Natural killer cell treated with Interleukin-12 subunit alpha and Interleukin-12 subunit beta and Interleukin-15 and Interleukin-18, amount 100 ng/mL, for 72 hours (primary cell): ENCODE results near the gene COG7. TPM values are rescaled to one million over a fixed set of nuclear protein-coding genes. Genes with fewer than 3 reads are reported as not detected.
"Not testable (repeated sequence)": the region's sequence is repeated elsewhere in the genome, so short reads cannot be mapped to it uniquely, and the experiment has no call there.

Experiments used
- ATAC-seq, 2 donors: fragments of 150-1000 bp; cut with Tn5 transposase in 1 of 2; sonication (Bioruptor Pico), chemical (Tn5 transposase) in 1 of 2; 2 replicates each; pipeline ENCODE4 v1.10.0; 2021
- DNase-seq: peaks from one replicate; pipeline ENCODE4 v3.0.0; 2022; ENCODE audit warnings: low spot score
- H3K27ac Mint-ChIP-seq, 2 donors: 1 replicate in 1 of 2; 2 replicates in 1 of 2; pipeline ENCODE4 v1.8.0; 2022; ENCODE audit warnings: mixed read lengths in 2 of 2, mild to moderate bottlenecking in 1 of 2, moderate library complexity in 1 of 2
- H3K27me3 Mint-ChIP-seq, 2 donors: 1 replicate in 1 of 2; 2 replicates in 1 of 2; pipeline ENCODE4 v1.8.0; 2022; ENCODE audit warnings: mixed read lengths in 2 of 2
- H3K36me3 Mint-ChIP-seq: one replicate; pipeline ENCODE4 v1.8.0; 2022; ENCODE audit warnings: mixed read lengths
- H3K4me1 Mint-ChIP-seq, 2 donors: 1 replicate in 1 of 2; 2 replicates in 1 of 2; pipeline ENCODE4 v1.8.0; 2022; ENCODE audit warnings: low read depth in 2 of 2, mixed read lengths in 2 of 2, mild to moderate bottlenecking in 1 of 2
- H3K4me3 Mint-ChIP-seq: one replicate; pipeline ENCODE4 v1.8.0; 2022; ENCODE audit warnings: mixed read lengths
- H3K9me3 Mint-ChIP-seq: 2 replicates; pipeline ENCODE4 v1.8.0; 2022; ENCODE audit warnings: mixed read lengths
- total RNA-seq, 2 donors: library from RNA; stranded (reverse); gene quantifications; one replicate each; pipeline ENCODE4 v1.2.3, GENCODE V29; 2022

Gene COG7
- total RNA-seq, 2 donors from 2014 or later, result 21.9 to 28.2 TPM

GRCh38 chr16:23367564-23367963 is 85.4 kb downstream of the COG7 start:
- Mint-ChIP-seq H3K27ac (no peak overlapping the region), H3K4me3 (no peak overlapping the region), H3K36me3 (no peaks in the 10 kb centered on the region), H3K4me1 (peaks cover 3 to 10% of the 10 kb centered on the region in 2 donors), H3K27me3 (peaks cover 0 to 7% of the 10 kb centered on the region in 2 donors), H3K9me3 (no peaks in the 10 kb centered on the region)
- peak in 1 of 2 donors; percentile 3 for ATAC-seq
- DNase-seq, result no peak

- not testable (repeated sequence) for H3K27me3 Mint-ChIP-seq, H3K36me3 Mint-ChIP-seq, DNase-seq, ATAC-seq, H3K27ac Mint-ChIP-seq, H3K9me3 Mint-ChIP-seq, H3K4me3 Mint-ChIP-seq
- H3K4me1 Mint-ChIP-seq, result peaks cover 3 to 10% of the 10 kb centered on the region in 2 donors
Measured at GRCh38 chr16:23366341-23366740, 86.6 kb downstream of the COG7 start.

- peaks cover 3 to 10% of the 10 kb centered on the region in 2 donors for H3K4me1 Mint-ChIP-seq
- no peak overlapping the region for H3K27ac Mint-ChIP-seq
- no peaks in the 10 kb centered on the region for H3K9me3 Mint-ChIP-seq
- no peaks in the 10 kb centered on the region for H3K36me3 Mint-ChIP-seq
- no peak for ATAC-seq
- H3K4me3 Mint-ChIP-seq, result no peak overlapping the region
- no peak for DNase-seq
- peaks cover 0 to 6% of the 10 kb centered on the region in 2 donors for H3K27me3 Mint-ChIP-seq
Measured at GRCh38 chr16:23365602-23366240, 87.3 kb downstream of the COG7 start.

- H3K4me3 Mint-ChIP-seq, result no peak overlapping the region
- peaks cover 3 to 10% of the 10 kb centered on the region in 2 donors for H3K4me1 Mint-ChIP-seq
- H3K27me3 Mint-ChIP-seq, result no peaks in the 10 kb centered on the region
- no peaks in the 10 kb centered on the region for H3K9me3 Mint-ChIP-seq
- no peaks in the 10 kb centered on the region for H3K36me3 Mint-ChIP-seq
- ATAC-seq (no peak), DNase-seq (no peak)
- H3K27ac Mint-ChIP-seq, result no peak overlapping the region
Measured at GRCh38 chr16:23362460-23363317, 90.3 kb downstream of the COG7 start.

- Mint-ChIP-seq H3K4me1 (no peaks in the 10 kb centered on the region), H3K9me3 (no peaks in the 10 kb centered on the region), H3K36me3 (no peaks in the 10 kb centered on the region), H3K27me3 (no peaks in the 10 kb centered on the region), H3K27ac (no peak overlapping the region), H3K4me3 (no peak overlapping the region)
- ATAC-seq (no peak), DNase-seq (no peak)
Measured at GRCh38 chr16:23359092-23359760, 93.8 kb downstream of the COG7 start.

GRCh38 chr16:23357761-23358290 is 95.2 kb downstream of the COG7 start:
- ATAC-seq, result no peak
- H3K9me3 Mint-ChIP-seq, result no peaks in the 10 kb centered on the region
- H3K27me3 Mint-ChIP-seq, result no peaks in the 10 kb centered on the region
- H3K4me1 Mint-ChIP-seq, result no peaks in the 10 kb centered on the region
- DNase-seq, result no peak
- H3K36me3 Mint-ChIP-seq, result no peaks in the 10 kb centered on the region
- H3K27ac Mint-ChIP-seq, result no peak overlapping the region
- H3K4me3 Mint-ChIP-seq, result no peak overlapping the region

- Mint-ChIP-seq H3K36me3 (no peaks in the 10 kb centered on the region), H3K9me3 (no peaks in the 10 kb centered on the region), H3K27me3 (no peaks in the 10 kb centered on the region), H3K27ac (no peak overlapping the region), H3K4me3 (no peak overlapping the region), H3K4me1 (no peaks in the 10 kb centered on the region)
- ATAC-seq (no peak), DNase-seq (no peak)
Measured at GRCh38 chr16:23356941-23357340, 96.0 kb downstream of the COG7 start.

GRCh38 chr16:23355106-23355670 is 97.8 kb downstream of the COG7 start:
- H3K4me1 Mint-ChIP-seq, result no peaks in the 10 kb centered on the region
- H3K27ac Mint-ChIP-seq, result no peak overlapping the region
- no peaks in the 10 kb centered on the region for H3K36me3 Mint-ChIP-seq
- ATAC-seq, result peak in 1 of 2 donors; percentile 1
- no peaks in the 10 kb centered on the region for H3K9me3 Mint-ChIP-seq
- H3K4me3 Mint-ChIP-seq, result no peak overlapping the region
- H3K27me3 Mint-ChIP-seq, result no peaks in the 10 kb centered on the region
- no peak for DNase-seq

GRCh38 chr16:23354246-23354645 is 98.7 kb downstream of the COG7 start:
- Mint-ChIP-seq H3K27ac (no peak overlapping the region), H3K4me1 (no peaks in the 10 kb centered on the region), H3K9me3 (no peaks in the 10 kb centered on the region), H3K36me3 (no peaks in the 10 kb centered on the region), H3K4me3 (no peak overlapping the region), H3K27me3 (peaks cover 0 to under 1% of the 10 kb centered on the region in 2 donors)
- ATAC-seq (no peak), DNase-seq (no peak)

GRCh38 chr16:23353440-23353839 is 99.5 kb downstream of the COG7 start:
- no peak overlapping the region for H3K4me3 Mint-ChIP-seq

GRCh38 chr16:23351360-23351759 is 101.6 kb downstream of the COG7 start:
- H3K4me1 Mint-ChIP-seq, result no peaks in the 10 kb centered on the region
- no peak overlapping the region for H3K27ac Mint-ChIP-seq
- DNase-seq (no peak), ATAC-seq (no peak)
- H3K9me3 Mint-ChIP-seq, result no peaks in the 10 kb centered on the region
- H3K36me3 Mint-ChIP-seq, result no peaks in the 10 kb centered on the region
- H3K27me3 Mint-ChIP-seq, result peaks cover 9 to 15% of the 10 kb centered on the region in 2 donors
- H3K4me3 Mint-ChIP-seq, result no peak overlapping the region

More at GRCh38 chr16:23353440-23353839, 99.5 kb downstream of the COG7 start:
- Mint-ChIP-seq H3K27ac (no peak overlapping the region), H3K4me1 (no peaks in the 10 kb centered on the region), H3K27me3 (peaks cover 4 to 9% of the 10 kb centered on the region in 2 donors), H3K9me3 (no peaks in the 10 kb centered on the region), H3K36me3 (no peaks in the 10 kb centered on the region)
- ATAC-seq, result no peak
- DNase-seq, result no peak

- Mint-ChIP-seq H3K4me3 (no peak overlapping the region), H3K9me3 (no peaks in the 10 kb centered on the region), H3K4me1 (no peaks in the 10 kb centered on the region), H3K27me3 (peaks cover 13 to 21% of the 10 kb centered on the region in 2 donors), H3K27ac (no peak overlapping the region), H3K36me3 (no peaks in the 10 kb centered on the region)
- DNase-seq (no peak), ATAC-seq (no peak)
Measured at GRCh38 chr16:23348579-23349469, 104.2 kb downstream of the COG7 start.

GRCh38 chr16:23345237-23345636 is 107.8 kb downstream of the COG7 start:
- Mint-ChIP-seq H3K4me1 (no peaks in the 10 kb centered on the region), H3K9me3 (no peaks in the 10 kb centered on the region), H3K4me3 (no peak overlapping the region), H3K27me3 (peaks cover 15 to 32% of the 10 kb centered on the region in 2 donors), H3K27ac (no peak overlapping the region), H3K36me3 (no peaks in the 10 kb centered on the region)
- ATAC-seq, result no peak
- DNase-seq, result no peak
